Measurements from ENCODE around the gene PLCB1.

DNA sequence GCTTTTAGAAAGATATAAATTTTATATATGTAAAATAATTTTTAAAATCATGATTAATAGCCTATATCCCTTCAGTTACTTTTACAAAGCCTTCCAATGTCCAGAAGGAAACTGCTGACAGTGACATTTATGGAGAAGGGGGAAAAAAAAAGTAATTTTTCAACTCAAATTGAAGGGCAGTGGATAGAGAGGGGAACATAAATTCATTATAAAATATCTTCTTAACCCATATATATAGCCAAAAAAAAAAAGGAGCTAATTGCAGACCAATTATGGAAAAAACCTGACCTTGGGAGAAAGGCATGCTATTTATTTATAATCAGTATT is 392.9 kb downstream of the PLCB1 start:
- TF ChIP-seq POLR2A (IDR thresholded peaks at IDR 0.05; ENCODE audit: low read length) (no peak), GATA1 (IDR thresholded peaks at IDR 0.05; ENCODE audit: low read depth, low read length) (no peak)
